A673 (cell line): ENCODE data around the gene MINDY2. TPM values are rescaled to one million over a fixed set of nuclear protein-coding genes. Genes with fewer than 3 reads are reported as not detected.
A peak's percentile ranks its signal among the peaks of the same experiment; 100 is the strongest.
"Not testable (repeated sequence)": the region's sequence is repeated elsewhere in the genome, so short reads cannot be mapped to it uniquely, and the experiment has no call there.

Experiments
- BruUV-seq: library from RNA; stranded (reverse); fragments of 400-500 nt; replicated peaks from 2 replicates; lab custom pipeline; 2021; lab: Mats Ljungman, UMichigan
- CTCF ChIA-PET: fragments of 300-600 bp; sonication (Branson Sonifier 250); formaldehyde crosslinking; loops from one replicate; lab custom pipeline; 2022; ENCODE audit warnings: antibody characterized with exemption; lab: Charles Lee
- POLR2A ChIA-PET: fragments of 300-600 bp; sonication (Branson Sonifier 250); formaldehyde crosslinking; loops from one replicate; lab custom pipeline; 2022; ENCODE audit warnings: antibody characterized with exemption; ENCODE audit not compliant: low non-redundant PET; lab: Charles Lee
- DNase-seq: peaks from one replicate; pipeline ENCODE4 v3.0.0-alpha.2; 2015; ENCODE audit warnings: low spot score
- H3K27ac ChIP-seq: fragments of 200-600 bp; sonication (generic); 2 replicates; pipeline ENCODE4 v1.5.1; 2016; ENCODE audit warnings: mixed run types, low read depth, mild to moderate bottlenecking, mixed read lengths, antibody characterized with exemption, low read length; ENCODE audit not compliant: poor library complexity, severe bottlenecking
- H3K27me3 ChIP-seq: fragments of 200-600 bp; sonication (generic); replicated peaks from 2 replicates; pipeline ENCODE4 v1.6.1; 2017; ENCODE audit warnings: mixed run types, low read depth, mild to moderate bottlenecking, mixed read lengths, antibody characterized with exemption, low read length; ENCODE audit not compliant: insufficient read depth, poor library complexity
- H3K36me3 ChIP-seq: fragments of 200-600 bp; sonication (generic); 2 replicates; pipeline ENCODE4 v1.6.1; 2016; ENCODE audit warnings: mixed run types, mild to moderate bottlenecking, mixed read lengths, antibody characterized with exemption, low read length; ENCODE audit not compliant: insufficient read depth, poor library complexity, severe bottlenecking
- H3K4me1 ChIP-seq: fragments of 200-600 bp; sonication (generic); 2 replicates; pipeline ENCODE4 v1.6.1; 2017; ENCODE audit warnings: mixed run types, mild to moderate bottlenecking, mixed read lengths, antibody characterized with exemption, low read length; ENCODE audit not compliant: insufficient read depth, poor library complexity, severe bottlenecking
- H3K4me3 ChIP-seq: fragments of 200-600 bp; sonication (generic); 2 replicates; pipeline ENCODE4 v1.5.1; 2016; ENCODE audit warnings: low read depth, mixed run types, mild to moderate bottlenecking, mixed read lengths, low read length; ENCODE audit not compliant: poor library complexity, severe bottlenecking
- H3K9me3 ChIP-seq: fragments of 200-600 bp; sonication (generic); 2 replicates; pipeline ENCODE4 v1.6.1; 2016; ENCODE audit warnings: mixed run types, low read depth, mild to moderate bottlenecking, mixed read lengths, antibody characterized with exemption, low read length; ENCODE audit not compliant: poor library complexity, severe bottlenecking
- CTCF ChIP-seq: fragments of 300-800, 200-600 bp; sonication (generic); conservative IDR thresholded peaks from 2 replicates; pipeline ENCODE4 v1.5.1; 2017; ENCODE audit warnings: low read depth, mild to moderate bottlenecking, antibody characterized with exemption, low read length, moderate library complexity, mixed read lengths
- EZH2 ChIP-seq: fragments of 200-600 bp; sonication (generic); IDR thresholded peaks from 2 replicates; pipeline ENCODE4 v1.6.1; 2017; ENCODE audit warnings: borderline replicate concordance, low read depth, mild to moderate bottlenecking, mixed read lengths, antibody characterized with exemption, low read length; ENCODE audit not compliant: poor library complexity, severe bottlenecking
- intact Hi-C: fragments of 100-400 bp; cut with micrococcal nuclease; formaldehyde crosslinking; loops from one replicate; pipeline ENCODE4 v1.10.0; 2022; ENCODE audit not compliant: unreplicated experiment
- total RNA-seq: library from RNA; stranded (reverse); gene quantifications from 2 replicates; pipeline ENCODE4 v1.2.3, GENCODE V29; 2021

Gene MINDY2
- total RNA-seq, 1 experiment from 2014 or later: 14.1 TPM

DNA sequence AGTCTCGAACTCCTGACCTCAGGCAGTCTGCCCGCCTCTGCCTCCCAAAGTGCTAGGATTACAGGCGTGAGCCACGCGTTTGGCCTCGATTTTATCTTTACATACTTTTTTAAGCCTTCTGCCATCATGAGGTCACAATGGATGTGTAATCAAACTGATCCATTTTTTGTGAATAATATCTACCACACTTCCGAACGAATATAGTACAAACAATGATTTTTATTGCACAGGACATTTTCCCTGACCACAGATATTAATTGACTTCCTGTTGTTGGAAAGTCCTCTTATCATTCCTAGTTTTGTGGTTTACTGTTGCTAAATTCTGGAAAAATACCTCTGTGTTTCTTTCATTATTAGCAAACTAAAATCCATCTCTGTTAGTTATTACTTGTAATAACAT is 68.9 kb downstream of the MINDY2 start:
- POLR2A ChIA-PET: no interaction called here
- BruUV-seq: no TSS peak
- Histone ChIP-seq H3K9me3 (no peaks in the 10 kb centered on the region), H3K4me3 (no peak overlapping the region), H3K27ac (no peak overlapping the region), H3K4me1 (no peaks in the 10 kb centered on the region), H3K36me3 (no peaks in the 10 kb centered on the region), H3K27me3 (no peaks in the 10 kb centered on the region)
- DNase-seq: peak; percentile 3
- intact Hi-C loops: no loop called here
- TF ChIP-seq EZH2 (no peak), CTCF (no peak)
- CTCF ChIA-PET: interaction anchor here (0.7 kb wide), 1 partner anchor 23 kb away, joined by 9 read pairs; no protein-coding TSS in a partner anchor

GRCh38 chr15:58842713-58843396 is 71.8 kb downstream of the MINDY2 start:
- no TSS peak for BruUV-seq
- Histone ChIP-seq H3K9me3 (no peaks in the 10 kb centered on the region), H3K36me3 (no peaks in the 10 kb centered on the region), H3K4me3 (no peak overlapping the region), H3K4me1 (no peaks in the 10 kb centered on the region), H3K27me3 (no peaks in the 10 kb centered on the region), H3K27ac (no peak overlapping the region)
- ChIA-PET CTCF (no interaction called here), POLR2A (no interaction called here)
- no peak for DNase-seq
- TF ChIP-seq EZH2: no peak
- TF ChIP-seq CTCF: no peak
- intact Hi-C loops: no loop called here

- H3K27ac ChIP-seq, H3K27me3 ChIP-seq, BruUV-seq, H3K36me3 ChIP-seq, H3K4me1 ChIP-seq, H3K9me3 ChIP-seq, CTCF ChIA-PET, POLR2A ChIA-PET, DNase-seq, intact Hi-C loops, H3K4me3 ChIP-seq: not testable (repeated sequence)
Measured at GRCh38 chr15:58851205-58851604, 80.1 kb downstream of the MINDY2 start.

DNA sequence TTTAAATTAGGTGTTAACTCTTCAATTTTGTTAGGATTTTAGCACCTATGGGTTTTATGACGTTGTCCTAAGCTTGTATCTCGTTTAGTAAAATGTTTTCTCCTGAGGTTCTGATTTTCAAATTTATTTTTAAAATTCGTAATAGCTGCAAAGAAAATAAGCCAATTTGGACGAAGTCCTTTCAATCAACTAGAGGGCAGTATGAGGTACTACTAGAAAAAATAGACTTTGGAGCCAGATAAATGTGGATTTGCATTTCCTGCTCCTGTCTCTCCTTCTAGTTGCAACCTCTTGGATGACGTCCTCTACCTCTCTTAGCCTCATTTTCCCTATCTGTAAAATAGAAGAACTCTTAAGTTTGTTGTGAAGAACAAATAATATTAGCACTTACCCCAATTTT is 81.2 kb downstream of the MINDY2 start:
- Histone ChIP-seq H3K4me1 (no peaks in the 10 kb centered on the region), H3K27me3 (no peaks in the 10 kb centered on the region), H3K36me3 (no peaks in the 10 kb centered on the region), H3K9me3 (no peaks in the 10 kb centered on the region), H3K27ac (no peak overlapping the region), H3K4me3 (no peak overlapping the region)
- CTCF ChIA-PET: no interaction called here
- BruUV-seq: no TSS peak
- POLR2A ChIA-PET: no interaction called here
- TF ChIP-seq CTCF: peak; percentile 21; the same call in 1 of the 2 replicates
- TF ChIP-seq EZH2: no peak
- intact Hi-C loops: no loop called here
- peak; percentile 17 for DNase-seq
